ENCODE results near the gene CCR9.
"Not testable (repeated sequence)": the region's sequence is repeated elsewhere in the genome, so short reads cannot be mapped to it uniquely, and the experiment has no call there.

The CCR9 gene

GRCh38 chr3:45885979-45886705 is at the start of gene CCR9:
TSS of gene CCR9 (plus strand) at chr3:45886543. CDS start at chr3:45894934, 8,391 bp downstream.
- no peak for FAIRE-seq

DNA sequence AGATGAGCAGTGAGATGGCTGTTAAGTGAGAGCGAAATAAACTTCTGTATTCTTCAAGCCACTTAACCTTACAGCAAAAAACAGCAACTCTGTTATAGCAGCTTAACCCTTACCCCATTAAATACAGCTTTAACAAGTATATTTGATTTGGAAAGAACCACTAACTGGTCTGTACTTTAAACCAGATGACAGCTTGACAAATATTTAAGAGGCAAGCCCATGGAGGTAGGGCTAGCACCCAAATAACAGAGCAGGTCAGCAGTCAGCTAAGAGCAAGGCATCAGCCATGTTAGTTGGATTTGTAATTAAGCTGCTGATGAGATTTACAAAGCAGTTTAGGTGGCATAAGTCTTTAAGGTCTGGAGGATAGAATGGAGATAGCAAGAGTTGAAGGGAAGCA is 47.9 kb upstream of the CCR9 start:
- no peak for FAIRE-seq

GRCh38 chr3:45841420-45841756 is 45.0 kb upstream of the CCR9 start:
- FAIRE-seq: no peak

DNA sequence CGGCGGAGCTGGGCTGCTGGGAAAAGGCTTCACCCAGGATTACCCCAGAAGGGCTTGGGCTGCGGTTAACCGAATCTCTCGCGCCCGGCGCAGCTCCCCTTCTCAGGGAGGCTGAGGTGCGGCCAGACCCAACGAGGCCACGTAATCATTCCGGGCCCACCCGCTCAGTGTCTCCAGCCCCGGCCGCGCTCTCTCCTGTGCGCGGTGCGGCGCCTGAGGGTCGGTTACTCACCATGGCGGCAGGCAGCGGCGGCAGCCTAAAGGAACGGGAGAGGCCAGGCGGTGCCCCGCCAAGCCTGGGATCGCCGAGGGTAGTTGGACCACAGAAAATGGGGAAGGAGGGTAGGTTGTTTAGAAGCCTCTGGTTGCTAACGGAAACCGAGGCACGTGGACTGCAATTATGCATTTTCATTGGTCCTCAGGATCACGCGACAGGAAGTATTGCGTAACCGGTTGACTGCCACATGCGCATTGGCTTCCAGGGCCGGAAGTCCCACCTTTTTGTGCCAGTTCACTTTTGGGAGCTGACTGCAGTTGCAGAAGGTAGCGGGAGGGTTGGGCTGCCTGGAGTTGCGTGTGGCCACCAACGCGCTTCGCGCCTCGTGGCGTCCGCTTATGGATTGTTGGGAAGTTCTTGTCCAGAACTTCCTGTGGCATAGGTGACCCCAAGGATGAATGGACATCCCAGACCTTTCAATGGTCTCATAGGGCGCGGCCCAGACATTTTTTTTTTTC is 44.4 kb upstream of the CCR9 start, which contains the start of gene LZTFL1:
Gene LZTFL1, minus strand, starts transcription at position 363 of the 735 bp plus-strand sequence. Its CDS starts 128 bp downstream, at position 235.
- peak; percentile 87 for FAIRE-seq

DNA sequence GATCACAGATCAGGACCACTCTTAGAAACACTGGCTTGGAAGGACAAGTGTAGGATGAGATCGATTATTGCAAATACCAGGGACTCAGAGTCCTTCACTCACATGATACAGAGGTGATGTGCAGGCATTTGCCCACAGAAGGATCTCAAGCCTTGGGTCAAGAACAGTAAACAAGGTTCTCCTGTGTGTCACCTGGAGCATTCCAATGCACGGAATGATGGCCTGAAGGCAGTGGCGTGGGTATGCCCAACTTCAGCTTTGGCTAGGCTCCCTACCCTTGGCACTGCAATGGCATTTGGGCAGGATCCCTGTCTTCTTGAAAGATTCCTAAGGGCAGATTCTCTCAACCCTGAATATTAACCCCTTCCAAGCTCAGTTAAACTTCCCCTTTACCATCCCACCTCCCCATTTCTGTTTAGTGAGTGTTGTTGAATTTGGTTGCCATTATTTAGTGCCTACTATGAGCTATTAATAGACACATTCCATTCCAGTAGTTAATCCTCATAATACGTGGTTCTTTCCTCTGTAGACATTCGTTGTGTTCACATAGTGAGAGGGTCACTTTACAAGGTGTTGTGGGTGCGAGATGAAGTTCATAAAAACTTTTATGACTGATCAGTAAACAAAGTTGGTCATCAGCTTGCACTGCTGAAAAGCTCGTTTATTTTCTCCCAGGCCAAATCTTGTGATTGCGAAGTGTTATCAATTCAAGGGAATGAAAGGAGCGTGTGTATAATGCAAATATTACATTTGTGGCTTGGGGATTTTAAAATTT is 43.3 kb upstream of the CCR9 start:
- FAIRE-seq: no peak

GRCh38 chr3:45844616-45845015 is 41.7 kb upstream of the CCR9 start:
- FAIRE-seq: no peak

- no peak for FAIRE-seq
Observed at GRCh38 chr3:45848392-45848791, 38.0 kb upstream of the CCR9 start.

DNA sequence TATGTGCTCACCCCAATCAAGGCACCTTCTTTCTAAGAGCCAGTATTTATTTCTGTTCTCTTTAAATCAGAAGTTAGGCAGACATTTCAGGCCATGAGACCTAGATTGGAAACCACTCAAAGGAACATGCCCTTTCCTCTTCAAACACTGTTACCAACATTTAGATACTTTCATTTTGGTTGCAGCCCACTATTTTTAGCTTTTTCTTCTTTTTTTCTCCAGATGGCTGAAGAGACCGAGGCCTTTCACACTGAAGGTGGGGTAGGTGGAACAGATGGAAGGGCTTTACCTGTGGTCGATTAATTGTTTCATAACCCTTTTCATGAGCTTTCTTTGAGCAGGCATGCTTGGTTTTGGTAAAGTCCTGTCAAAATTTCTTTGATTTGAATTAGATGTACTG is 33.5 kb upstream of the CCR9 start:
- no peak for FAIRE-seq

- not testable (repeated sequence) for FAIRE-seq
Observed at GRCh38 chr3:45856323-45856722, 30.0 kb upstream of the CCR9 start.

- FAIRE-seq: not testable (repeated sequence)
Observed at GRCh38 chr3:45857024-45857423, 29.3 kb upstream of the CCR9 start.

DNA sequence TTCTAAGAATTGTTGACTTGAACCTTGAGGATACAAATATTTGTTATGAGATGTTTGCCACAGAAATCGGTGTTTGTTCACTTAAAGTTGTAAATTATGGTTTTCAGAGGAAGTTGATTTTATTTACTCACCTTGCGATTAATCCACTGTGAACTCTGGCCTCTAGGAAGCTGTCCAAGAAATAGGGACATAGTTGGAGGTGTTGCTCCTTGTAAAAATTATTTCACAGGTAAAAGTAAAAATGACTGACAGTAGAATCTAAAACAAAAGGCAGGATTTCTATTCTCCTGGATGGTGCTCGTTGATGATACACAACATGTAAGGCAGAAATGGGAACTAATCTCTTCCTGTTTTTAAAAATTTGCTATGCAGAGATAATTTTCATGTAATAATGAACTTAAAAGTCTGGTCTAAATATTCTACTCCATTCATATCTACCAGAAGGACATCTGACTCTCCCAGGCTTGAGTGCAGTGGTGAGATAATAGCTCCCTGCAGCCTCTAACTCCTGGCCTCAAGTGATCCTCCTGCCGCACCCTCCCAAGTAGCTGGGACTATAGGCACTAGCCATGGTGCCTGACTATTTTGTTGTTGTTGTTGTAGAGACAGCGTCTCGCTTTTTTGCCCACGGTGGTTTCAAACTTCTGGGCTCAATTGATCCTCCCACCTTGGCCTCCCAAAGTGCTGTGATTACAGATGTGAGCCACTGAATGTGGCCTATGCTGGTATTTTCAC is 27.4 kb upstream of the CCR9 start:
- FAIRE-seq: no peak

DNA sequence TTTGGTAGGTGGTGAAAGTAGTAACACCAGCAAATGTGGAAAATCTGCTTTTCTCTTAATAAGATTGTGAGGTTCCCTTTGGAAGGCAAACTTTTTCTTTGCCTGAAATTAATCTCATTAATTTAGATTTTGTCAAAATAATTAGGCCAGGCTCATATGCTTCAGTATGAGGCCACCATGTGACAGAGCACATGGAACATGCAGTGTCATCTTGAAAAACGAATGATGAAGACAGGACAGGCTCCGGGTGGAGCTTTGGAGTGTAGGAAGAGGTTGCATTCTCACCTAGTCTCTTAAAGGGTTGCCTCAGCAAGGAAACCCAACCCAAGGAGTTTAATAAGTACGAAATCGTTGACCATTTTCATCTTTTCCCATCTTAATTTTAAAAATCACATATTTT is 25.9 kb upstream of the CCR9 start:
- no peak for FAIRE-seq

DNA sequence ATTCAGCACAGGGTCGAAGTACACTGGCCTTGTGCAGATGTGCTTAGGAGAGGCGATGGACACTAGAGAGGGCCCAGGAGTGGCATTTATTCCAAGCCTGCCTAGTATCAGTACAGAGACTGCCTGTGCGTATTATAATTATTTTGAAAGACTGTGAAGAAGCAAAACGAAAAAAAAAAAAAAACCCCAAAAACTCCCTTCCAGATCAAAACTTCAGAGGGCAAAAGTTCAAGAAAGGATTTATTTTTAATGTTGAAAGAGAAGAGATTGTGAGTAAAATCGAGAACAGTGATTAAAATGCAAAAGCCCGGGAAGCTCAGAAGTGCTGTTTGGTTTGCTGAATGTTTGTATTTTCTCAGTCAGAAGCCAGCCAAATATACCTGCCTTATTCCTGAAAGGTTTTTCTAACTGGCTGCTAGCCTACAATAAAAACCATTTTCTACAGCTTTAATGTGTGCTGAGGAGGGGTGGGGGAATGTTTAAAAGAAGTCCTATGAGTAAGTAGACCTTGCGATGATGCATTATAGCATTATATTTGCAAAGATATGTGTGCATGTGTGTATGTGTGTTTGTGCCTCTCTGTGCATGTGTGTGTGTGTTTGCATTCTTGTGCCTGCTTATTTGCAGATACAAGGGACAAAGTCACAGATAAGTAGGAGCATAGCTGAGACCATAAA is 25.2 kb upstream of the CCR9 start:
- no peak for FAIRE-seq

DNA sequence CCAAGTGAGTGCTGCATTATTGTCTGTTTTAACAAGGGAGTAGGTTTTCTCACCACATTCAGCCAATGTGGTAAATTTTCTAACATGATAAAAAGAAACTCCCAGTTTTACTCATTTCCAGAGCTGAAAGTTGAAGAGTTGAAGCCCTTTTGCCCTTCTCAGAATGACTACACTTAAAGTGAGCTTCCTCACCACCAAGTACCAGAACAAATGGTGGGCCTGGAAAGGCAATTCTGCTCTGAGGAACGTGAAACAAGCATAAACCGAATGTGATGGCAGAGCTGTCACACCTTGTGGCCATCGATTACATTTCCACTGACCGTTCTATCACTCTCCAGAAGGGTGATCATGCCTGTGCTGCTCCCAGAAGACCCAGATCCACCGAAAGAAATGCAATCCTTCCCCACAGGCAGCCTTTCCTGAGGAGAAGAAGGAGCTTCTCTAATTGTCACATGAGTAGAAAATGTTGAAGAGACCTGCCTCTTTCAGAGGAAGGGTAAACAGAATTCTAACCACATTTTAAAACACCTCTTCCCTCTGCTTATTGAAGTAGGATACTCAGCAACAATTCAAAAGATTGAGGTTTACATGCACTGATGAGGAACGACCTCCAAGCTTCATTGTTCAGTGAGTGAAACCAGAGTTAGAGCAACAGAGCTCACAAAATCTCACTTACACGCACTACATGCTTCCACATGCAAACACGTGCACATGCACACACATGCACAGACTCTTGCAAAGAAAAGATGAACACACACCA is 21.4 kb upstream of the CCR9 start:
- no peak for FAIRE-seq

DNA sequence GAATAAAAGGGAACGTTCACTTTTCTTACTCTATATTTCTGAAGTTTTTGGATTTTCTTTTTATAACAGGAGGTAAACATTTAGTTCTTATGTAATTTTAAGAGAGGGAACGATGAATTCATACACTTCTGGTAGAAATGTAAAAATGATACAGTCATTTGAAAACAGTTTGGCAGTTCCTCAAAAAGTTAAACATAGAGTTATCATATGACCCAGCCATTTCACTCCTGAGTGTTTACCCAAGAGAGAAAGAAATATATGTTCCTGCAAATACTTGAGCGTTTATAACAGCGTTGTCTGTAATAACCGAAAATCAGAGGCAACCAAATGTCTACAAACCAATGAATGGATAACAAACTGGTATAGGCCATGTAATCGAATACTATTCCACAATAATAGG is 20.8 kb upstream of the CCR9 start:
- no peak for FAIRE-seq

DNA sequence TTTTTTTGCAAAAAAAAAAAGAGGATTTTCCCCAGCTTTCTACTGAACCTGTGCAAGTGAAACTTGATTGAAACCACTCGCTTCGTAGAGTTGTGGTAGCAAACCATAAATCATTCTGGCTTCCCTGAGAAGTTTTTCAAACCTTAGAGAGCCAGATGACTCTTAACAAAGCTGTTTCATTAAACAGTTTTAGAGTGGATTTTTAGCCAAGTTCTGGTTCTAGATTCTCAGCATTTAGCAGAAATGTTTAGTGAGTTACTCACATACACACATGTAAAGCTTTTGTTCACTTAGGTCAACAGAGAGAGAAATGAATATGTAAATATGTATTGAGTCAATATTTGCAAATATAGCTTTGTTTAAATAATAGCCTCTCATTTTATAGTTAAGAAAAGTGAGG is 18.1 kb upstream of the CCR9 start:
- FAIRE-seq: no peak

GRCh38 chr3:45868650-45869049 is 17.7 kb upstream of the CCR9 start:
- no peak for FAIRE-seq

DNA sequence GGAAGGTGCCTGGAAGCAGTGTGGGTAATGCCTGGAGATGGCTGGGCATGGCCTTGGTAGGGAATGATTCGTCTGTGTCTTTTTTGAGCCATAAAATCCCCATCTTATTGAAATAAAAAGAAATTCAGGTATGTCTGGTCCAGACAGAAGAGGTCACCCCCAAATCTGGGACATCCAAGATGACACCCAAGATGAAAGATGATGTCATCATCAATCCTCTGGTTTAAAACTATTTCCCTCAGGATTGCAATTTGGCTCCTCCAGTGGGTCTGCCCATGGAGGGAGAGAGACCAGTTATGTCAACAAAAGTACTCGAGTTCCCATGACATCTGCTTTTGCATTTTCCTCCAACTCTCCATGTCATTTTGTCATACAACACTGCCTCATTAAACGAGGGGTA is 16.7 kb upstream of the CCR9 start:
- FAIRE-seq: no peak

DNA sequence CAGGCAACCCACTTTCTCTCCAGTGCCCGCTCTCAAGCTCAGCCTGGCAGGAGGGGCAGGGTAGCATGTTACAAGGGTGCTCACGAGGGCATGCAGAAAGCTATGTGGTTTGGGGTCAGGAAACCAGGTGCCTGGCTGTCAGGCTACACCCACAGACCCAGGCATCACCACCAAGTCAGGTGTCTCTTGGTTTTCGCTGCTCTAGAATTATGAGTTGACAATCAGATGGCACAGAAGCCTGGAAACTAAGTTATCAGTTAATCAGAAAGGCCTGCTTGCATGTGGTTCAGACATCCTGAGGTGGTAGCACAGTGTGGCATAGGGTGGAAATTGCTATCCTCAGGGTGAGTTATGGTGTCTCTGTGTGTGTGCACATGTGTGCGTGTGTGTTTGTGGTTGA is 16.2 kb upstream of the CCR9 start:
- FAIRE-seq: no peak

- no peak for FAIRE-seq
Observed at GRCh38 chr3:45871780-45872179, 14.6 kb upstream of the CCR9 start.

GRCh38 chr3:45872569-45872968 is 13.8 kb upstream of the CCR9 start:
- FAIRE-seq: no peak

DNA sequence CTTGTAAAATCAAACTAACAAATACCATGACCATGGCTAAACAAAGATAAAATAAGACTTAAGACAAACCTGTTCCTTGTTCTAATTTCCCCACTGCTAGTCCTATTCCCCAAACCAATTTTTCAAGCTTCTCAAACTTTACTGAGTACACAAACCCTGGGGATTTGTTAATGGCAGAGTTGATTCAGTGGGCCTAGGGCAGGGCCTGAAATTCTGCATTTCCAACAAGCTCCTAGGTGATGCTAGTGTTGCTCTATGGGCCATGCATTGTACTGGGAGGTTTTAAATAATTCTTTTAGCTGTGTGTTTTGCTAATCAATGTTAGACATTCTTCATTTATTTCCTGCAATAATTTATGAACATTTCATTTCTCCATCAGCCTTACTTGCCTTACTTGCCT is 13.3 kb upstream of the CCR9 start:
- FAIRE-seq: no peak

Measured in A204.1 (cell line).